ENCODE measurements around the gene SORBS1.

SORBS1 gene

DNA sequence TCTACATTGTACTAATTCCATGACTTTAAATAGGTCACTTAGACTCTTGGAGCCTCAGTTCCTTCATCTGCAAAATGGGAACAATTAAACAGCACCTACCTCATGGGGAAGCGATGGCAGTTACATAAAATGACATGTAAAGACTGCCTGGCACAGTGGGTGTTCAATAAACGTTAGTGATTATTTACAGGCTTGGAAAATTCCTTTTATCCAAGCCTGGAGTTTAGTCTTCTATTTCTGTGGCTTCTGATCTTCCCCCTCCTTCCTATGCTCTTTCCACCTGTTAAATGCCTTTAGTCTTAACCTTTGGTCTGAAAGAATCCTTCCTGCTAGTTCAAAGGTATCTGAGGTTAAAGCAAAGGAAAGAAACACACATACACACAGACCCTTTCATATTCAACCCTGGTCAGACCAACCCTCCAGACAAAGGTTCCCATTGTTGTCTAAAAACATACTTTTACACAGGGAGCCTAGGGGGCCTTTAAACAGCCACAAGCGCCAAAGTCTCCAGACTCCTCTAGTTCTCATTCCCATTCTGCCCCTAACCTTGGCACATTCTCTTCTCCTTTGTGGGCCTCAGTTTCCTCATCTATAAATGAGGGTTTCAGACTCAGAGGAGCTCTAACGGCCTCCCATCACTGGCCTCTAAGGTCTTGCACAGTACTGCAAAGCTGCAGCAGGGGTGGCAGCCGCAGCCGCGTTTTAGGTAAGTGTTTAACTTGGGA, 21.4 kb downstream of the SORBS1 start:
- H3K9me3 ChIP-seq (ENCODE audit: control insufficient read depth, insufficient read depth, low read depth, low read length): no peaks in the 10 kb centered on the region
- no peak for TF ChIP-seq ZFP69B (tag by site-specific recombination; IDR thresholded peaks at IDR 0.05)
- no peak for TF ChIP-seq ZNF658 (tag by site-specific recombination; IDR thresholded peaks at IDR 0.05)
- TF ChIP-seq ZNF701 (tag by site-specific recombination; IDR thresholded peaks at IDR 0.05): no peak
- TF ChIP-seq ZNF335 (tag by site-specific recombination; conservative IDR thresholded peaks at IDR 0.05): no peak
- no peak for TF ChIP-seq ZNF350 (tag by site-specific recombination; IDR thresholded peaks at IDR 0.05)
- no peak for TF ChIP-seq KLF10 (tag by site-specific recombination; IDR thresholded peaks at IDR 0.05)
- no peak for TF ChIP-seq ZNF223 (tag by site-specific recombination; IDR thresholded peaks at IDR 0.05)
- no peak for TF ChIP-seq OSR2 (tag by site-specific recombination; IDR thresholded peaks at IDR 0.05)
- no peak for TF ChIP-seq ZNF623 (tag by site-specific recombination; IDR thresholded peaks at IDR 0.05)
- no peak for TF ChIP-seq GFI1B (tag by site-specific recombination; IDR thresholded peaks at IDR 0.05)
- no peak for TF ChIP-seq ZNF776 (tag by site-specific recombination; IDR thresholded peaks at IDR 0.05; ENCODE audit: borderline replicate concordance)
- no peak for TF ChIP-seq PRDM6 (tag by site-specific recombination; IDR thresholded peaks at IDR 0.05)
- ChIA-PET CTCF (interaction anchor here (0.8 kb wide), 1 partner anchor 94 kb away, joined by 3 read pairs; no protein-coding TSS in a partner anchor), POLR2A (no interaction called here)
- H3K4me3 ChIP-seq (ENCODE audit: low read depth, low read length): no peak overlapping the region
- H3K4me1 ChIP-seq (ENCODE audit: control insufficient read depth, insufficient read depth, low read length): peaks cover 4% of the 10 kb centered on the region
- H3K36me3 ChIP-seq (ENCODE audit: control insufficient read depth in 2 of 2, insufficient read depth in 1 of 2, low read length in 2 of 2): no peaks in the 10 kb centered on the region
- no peak overlapping the region for H3K27ac ChIP-seq (ENCODE audit: extremely low read depth, low read depth, low read length)

- H3K4me1 ChIP-seq (ENCODE audit: control insufficient read depth, insufficient read depth, low read length): peaks cover 4% of the 10 kb centered on the region
- CTCF ChIA-PET: no interaction called here
- POLR2A ChIA-PET: no interaction called here
- H3K4me3 ChIP-seq (ENCODE audit: low read depth, low read length): no peak overlapping the region
- H3K9me3 ChIP-seq (ENCODE audit: control insufficient read depth, insufficient read depth, low read depth, low read length): no peaks in the 10 kb centered on the region
- TF ChIP-seq HIC1 (tag by site-specific recombination; IDR thresholded peaks at IDR 0.05): no peak
- TF ChIP-seq ZNF16 (tag by site-specific recombination; IDR thresholded peaks at IDR 0.05; ENCODE audit: low read depth): no peak
- TF ChIP-seq, protein P1, sequence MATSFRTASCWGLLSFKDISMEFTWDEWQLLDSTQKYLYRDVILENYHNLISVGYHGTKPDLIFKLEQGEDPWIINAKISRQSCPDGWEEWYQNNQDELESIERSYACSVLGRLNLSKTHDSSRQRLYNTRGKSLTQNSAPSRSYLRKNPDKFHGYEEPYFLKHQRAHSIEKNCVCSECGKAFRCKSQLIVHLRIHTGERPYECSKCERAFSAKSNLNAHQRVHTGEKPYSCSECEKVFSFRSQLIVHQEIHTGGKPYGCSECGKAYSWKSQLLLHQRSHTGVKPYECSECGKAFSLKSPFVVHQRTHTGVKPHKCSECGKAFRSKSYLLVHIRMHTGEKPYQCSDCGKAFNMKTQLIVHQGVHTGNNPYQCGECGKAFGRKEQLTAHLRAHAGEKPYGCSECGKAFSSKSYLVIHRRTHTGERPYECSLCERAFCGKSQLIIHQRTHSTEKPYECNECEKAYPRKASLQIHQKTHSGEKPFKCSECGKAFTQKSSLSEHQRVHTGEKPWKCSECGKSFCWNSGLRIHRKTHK (tag by site-specific recombination; IDR thresholded peaks at IDR 0.05): no peak
- no peak for TF ChIP-seq ZNF626 (tag by site-specific recombination; IDR thresholded peaks at IDR 0.05)
- TF ChIP-seq ZNF366 (tag by site-specific recombination; conservative IDR thresholded peaks at IDR 0.05): no peak
- no peak for TF ChIP-seq ZNF24 (tag by site-specific recombination; IDR thresholded peaks at IDR 0.05)
- TF ChIP-seq ZNF121 (tag by site-specific recombination; IDR thresholded peaks at IDR 0.05): no peak
- TF ChIP-seq SP3 (tag by site-specific recombination; IDR thresholded peaks at IDR 0.05): no peak
- TF ChIP-seq, protein P2, sequence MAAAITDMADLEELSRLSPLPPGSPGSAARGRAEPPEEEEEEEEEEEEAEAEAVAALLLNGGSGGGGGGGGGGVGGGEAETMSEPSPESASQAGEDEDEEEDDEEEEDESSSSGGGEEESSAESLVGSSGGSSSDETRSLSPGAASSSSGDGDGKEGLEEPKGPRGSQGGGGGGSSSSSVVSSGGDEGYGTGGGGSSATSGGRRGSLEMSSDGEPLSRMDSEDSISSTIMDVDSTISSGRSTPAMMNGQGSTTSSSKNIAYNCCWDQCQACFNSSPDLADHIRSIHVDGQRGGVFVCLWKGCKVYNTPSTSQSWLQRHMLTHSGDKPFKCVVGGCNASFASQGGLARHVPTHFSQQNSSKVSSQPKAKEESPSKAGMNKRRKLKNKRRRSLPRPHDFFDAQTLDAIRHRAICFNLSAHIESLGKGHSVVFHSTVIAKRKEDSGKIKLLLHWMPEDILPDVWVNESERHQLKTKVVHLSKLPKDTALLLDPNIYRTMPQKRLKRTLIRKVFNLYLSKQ (tag by site-specific recombination; IDR thresholded peaks at IDR 0.05; ENCODE audit: borderline replicate concordance): no peak
- TF ChIP-seq ZNF23 (tag by site-specific recombination; IDR thresholded peaks at IDR 0.05; ENCODE audit: borderline replicate concordance): no peak
- no peak for TF ChIP-seq ZNF350 (tag by site-specific recombination; IDR thresholded peaks at IDR 0.05)
- no peak for TF ChIP-seq ZNF645 (tag by site-specific recombination; IDR thresholded peaks at IDR 0.05)
- TF ChIP-seq ZNF354C (tag by site-specific recombination; IDR thresholded peaks at IDR 0.05; ENCODE audit: borderline replicate concordance, low read depth): no peak
- TF ChIP-seq ZNF112 (tag by site-specific recombination; IDR thresholded peaks at IDR 0.05): no peak
- no peak overlapping the region for H3K27ac ChIP-seq (ENCODE audit: extremely low read depth, low read depth, low read length)
- no peaks in the 10 kb centered on the region for H3K36me3 ChIP-seq (ENCODE audit: control insufficient read depth in 2 of 2, insufficient read depth in 1 of 2, low read length in 2 of 2)
These were observed 22.8 kb downstream of the SORBS1 start for GRCh38 chr10:95538412-95538811.

Measured in HEK293 (cell line).